ENCODE data around the gene IGDCC3. TPM values are rescaled to one million over a fixed set of nuclear protein-coding genes. Genes with fewer than 3 reads are reported as not detected.

The IGDCC3 gene
- total and polyA plus RNA-seq, 2 experiments from 2014 or later, result not detected

DNA sequence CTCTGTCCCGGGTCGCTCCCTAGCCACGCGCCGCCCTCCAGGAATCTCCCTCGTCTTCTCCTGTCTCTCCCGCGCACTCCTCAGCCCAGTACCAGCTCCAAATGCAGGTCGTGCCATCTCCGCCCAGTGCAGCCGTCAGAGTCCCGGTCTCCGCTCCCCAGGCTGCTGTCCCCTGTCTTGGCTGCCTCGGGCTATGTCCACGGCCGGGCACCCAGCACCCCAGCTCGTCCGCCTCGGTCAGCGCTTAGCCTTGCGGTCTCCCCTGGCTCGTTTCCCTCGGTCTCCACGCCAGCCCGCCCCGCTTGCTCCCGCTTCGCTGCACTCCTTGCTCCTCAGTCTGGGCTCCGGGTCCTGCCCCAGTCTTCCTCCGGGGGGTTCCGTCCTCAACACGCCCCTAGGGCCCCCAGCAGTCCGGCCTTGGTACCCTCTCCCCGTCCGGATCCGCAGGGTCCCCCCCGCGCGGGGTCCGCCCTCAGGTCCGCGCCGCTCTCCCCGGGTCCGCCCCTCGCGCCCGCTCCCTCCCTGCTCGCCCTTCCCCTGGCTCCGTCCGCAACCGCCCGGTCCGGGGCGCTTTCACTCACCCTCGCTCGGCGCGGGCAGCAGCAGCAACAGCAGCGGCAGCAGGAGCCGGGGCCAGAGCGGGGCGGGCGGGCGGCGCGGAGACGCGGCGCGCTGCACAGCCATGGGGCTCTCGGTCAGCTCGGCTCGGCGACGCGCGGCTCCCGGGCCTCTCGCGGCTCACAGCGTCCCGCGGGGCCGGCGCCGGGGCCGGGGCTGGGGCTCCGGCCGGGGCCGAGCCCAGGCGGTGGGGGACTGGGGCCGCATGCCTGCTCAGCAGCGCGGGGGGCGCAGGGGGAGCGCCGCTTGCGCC lies 462 bp downstream of the IGDCC3 start:
- no peaks in the 10 kb centered on the region for H4K20me1 ChIP-seq (ENCODE audit: insufficient read depth)
- peak; percentile 10 for TF ChIP-seq EZH2 (IDR thresholded peaks at IDR 0.05; ENCODE audit: insufficient read depth, poor library complexity, severe bottlenecking)
- TF ChIP-seq EZH2phosphoT487 (IDR thresholded peaks at IDR 0.05; ENCODE audit: insufficient read depth, low read depth), result no peak
- DNase-seq, result peak; percentile 49
- peak overlapping the region; percentile 82 for H3K4me2 ChIP-seq (ENCODE audit: unreplicated experiment)
- 0 to 1% methylated on average over 39 to 84 of the region's 99 CpGs for whole genome bisulfite sequencing, 2 experiments (ENCODE audit: low coverage in 1 of 2, low lambda C conversion rate in 2 of 2, missing lambda C conversion rate in 2 of 2)
- no peak overlapping the region for H3K9ac ChIP-seq
- peak overlapping the region; percentile 69 for H3K4me3 ChIP-seq
- no peaks in the 10 kb centered on the region for H3F3A ChIP-seq (ENCODE audit: insufficient read depth)
- no peaks in the 10 kb centered on the region for H3K9me2 ChIP-seq (ENCODE audit: insufficient read depth)
- H3K9me3 ChIP-seq (ENCODE audit: low read depth), result no peaks in the 10 kb centered on the region
- no peaks in the 10 kb centered on the region for H3K79me2 ChIP-seq (ENCODE audit: insufficient read depth)
- peaks cover 70% of the 10 kb centered on the region for H3K27me3 ChIP-seq (replicated peaks; ENCODE audit: insufficient read depth)
- H3K36me3 ChIP-seq (ENCODE audit: low read depth), result no peaks in the 10 kb centered on the region
- H3K27ac ChIP-seq, result no peak overlapping the region
- no peaks in the 10 kb centered on the region for H3K4me1 ChIP-seq (ENCODE audit: insufficient read depth)
- in situ Hi-C loops (cut with MboI), result no loop called here
- H2AFZ ChIP-seq, result peak overlapping the region; percentile 68

GRCh38 chr15:65376767-65377104 lies 1.1 kb downstream of the IGDCC3 start:
- TF ChIP-seq EZH2phosphoT487 (IDR thresholded peaks at IDR 0.05; ENCODE audit: insufficient read depth, low read depth), result no peak
- TF ChIP-seq EZH2 (IDR thresholded peaks at IDR 0.05; ENCODE audit: insufficient read depth, poor library complexity, severe bottlenecking), result peak; percentile 28
- Histone ChIP-seq H3F3A (ENCODE audit: insufficient read depth) (no peaks in the 10 kb centered on the region), H4K20me1 (ENCODE audit: insufficient read depth) (no peaks in the 10 kb centered on the region), H3K4me2 (ENCODE audit: unreplicated experiment) (peak overlapping the region; percentile 82), H3K27ac (no peak overlapping the region), H3K79me2 (ENCODE audit: insufficient read depth) (no peaks in the 10 kb centered on the region), H3K9me2 (ENCODE audit: insufficient read depth) (no peaks in the 10 kb centered on the region), H3K4me1 (ENCODE audit: insufficient read depth) (no peaks in the 10 kb centered on the region), H3K27me3 (replicated peaks; ENCODE audit: insufficient read depth) (peaks cover 65% of the 10 kb centered on the region), H3K36me3 (ENCODE audit: low read depth) (no peaks in the 10 kb centered on the region), H3K9me3 (ENCODE audit: low read depth) (no peaks in the 10 kb centered on the region), H3K9ac (no peak overlapping the region), H3K4me3 (peak overlapping the region; percentile 69), H2AFZ (peak overlapping the region; percentile 68)
- 2 to 4% methylated on average over 16 to 20 of the region's 21 CpGs for WGBS, 2 experiments (ENCODE audit: low coverage in 1 of 2, low lambda C conversion rate in 2 of 2, missing lambda C conversion rate in 2 of 2)
- in situ Hi-C loops (cut with MboI), result no loop called here
- peak; percentile 11 for DNase-seq

GRCh38 chr15:65375871-65376607 lies 1.8 kb downstream of the IGDCC3 start:
- no peaks in the 10 kb centered on the region for H3F3A ChIP-seq (ENCODE audit: insufficient read depth)
- no peaks in the 10 kb centered on the region for H3K4me1 ChIP-seq (ENCODE audit: insufficient read depth)
- no peak overlapping the region for H3K4me2 ChIP-seq (ENCODE audit: unreplicated experiment)
- TF ChIP-seq EZH2phosphoT487 (IDR thresholded peaks at IDR 0.05; ENCODE audit: insufficient read depth, low read depth) (no peak), EZH2 (IDR thresholded peaks at IDR 0.05; ENCODE audit: insufficient read depth, poor library complexity, severe bottlenecking) (peak; percentile 25)
- no peak overlapping the region for H3K9ac ChIP-seq
- in situ Hi-C loops (cut with MboI), result no loop called here
- no peaks in the 10 kb centered on the region for H3K36me3 ChIP-seq (ENCODE audit: low read depth)
- H3K9me3 ChIP-seq (ENCODE audit: low read depth), result no peaks in the 10 kb centered on the region
- no peaks in the 10 kb centered on the region for H3K9me2 ChIP-seq (ENCODE audit: insufficient read depth)
- H3K27ac ChIP-seq, result no peak overlapping the region
- 8 to 14% methylated on average over 4 to 9 of the region's 9 CpGs for WGBS, 2 experiments (ENCODE audit: low coverage in 1 of 2, low lambda C conversion rate in 2 of 2, missing lambda C conversion rate in 2 of 2)
- no peaks in the 10 kb centered on the region for H3K79me2 ChIP-seq (ENCODE audit: insufficient read depth)
- H3K27me3 ChIP-seq (replicated peaks; ENCODE audit: insufficient read depth), result peaks cover 64% of the 10 kb centered on the region
- no peak overlapping the region for H2AFZ ChIP-seq
- DNase-seq, result no peak
- H3K4me3 ChIP-seq, result no peak overlapping the region
- H4K20me1 ChIP-seq (ENCODE audit: insufficient read depth), result no peaks in the 10 kb centered on the region

DNA sequence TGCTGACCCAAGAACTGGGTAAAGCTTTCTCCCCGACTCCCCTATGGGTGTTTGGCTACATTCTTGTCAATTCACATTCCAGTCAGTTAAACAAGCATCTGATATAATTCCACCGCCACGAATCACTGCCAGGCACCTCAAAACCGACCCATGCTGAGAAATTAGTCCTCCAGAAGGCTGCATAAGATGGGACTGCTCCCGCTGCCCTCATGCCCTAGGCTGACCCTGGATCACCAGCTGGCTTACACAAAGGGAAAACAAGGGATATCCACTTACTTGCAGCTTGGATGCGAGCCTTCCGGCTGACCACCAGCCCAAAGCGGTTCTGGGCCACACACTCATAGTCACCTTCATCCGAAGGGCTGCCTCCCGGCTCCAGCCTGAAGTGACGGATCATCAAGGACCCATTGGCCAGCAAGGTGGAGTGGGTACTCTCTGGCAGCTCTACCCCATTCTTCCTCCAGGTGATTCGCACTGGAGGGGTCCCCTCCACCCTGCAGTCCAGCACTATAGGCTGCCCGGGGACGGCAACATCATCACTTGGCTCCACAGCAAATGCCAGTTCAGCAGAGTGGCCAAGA lies 2.9 kb downstream of the IGDCC3 start:
- no peaks in the 10 kb centered on the region for H3K9me3 ChIP-seq (ENCODE audit: low read depth)
- in situ Hi-C loops (cut with MboI), result loop anchor here (5.0 kb wide), 1 partner anchor 53 kb away; no protein-coding TSS in a partner anchor
- no peaks in the 10 kb centered on the region for H3F3A ChIP-seq (ENCODE audit: insufficient read depth)
- no peaks in the 10 kb centered on the region for H3K79me2 ChIP-seq (ENCODE audit: insufficient read depth)
- no peak overlapping the region for H3K4me3 ChIP-seq
- no peaks in the 10 kb centered on the region for H3K36me3 ChIP-seq (ENCODE audit: low read depth)
- 75 to 76% methylated on average over 14 of the region's 14 CpGs for WGBS, 2 experiments (ENCODE audit: low coverage in 1 of 2, low lambda C conversion rate in 2 of 2, missing lambda C conversion rate in 2 of 2)
- no peaks in the 10 kb centered on the region for H3K4me1 ChIP-seq (ENCODE audit: insufficient read depth)
- no peak overlapping the region for H3K4me2 ChIP-seq (ENCODE audit: unreplicated experiment)
- no peak overlapping the region for H3K27ac ChIP-seq
- DNase-seq, result no peak
- H4K20me1 ChIP-seq (ENCODE audit: insufficient read depth), result no peaks in the 10 kb centered on the region
- no peak overlapping the region for H2AFZ ChIP-seq
- H3K27me3 ChIP-seq (replicated peaks; ENCODE audit: insufficient read depth), result peaks cover 57% of the 10 kb centered on the region
- no peak overlapping the region for H3K9ac ChIP-seq
- TF ChIP-seq EZH2 (IDR thresholded peaks at IDR 0.05; ENCODE audit: insufficient read depth, poor library complexity, severe bottlenecking) (no peak), EZH2phosphoT487 (IDR thresholded peaks at IDR 0.05; ENCODE audit: insufficient read depth, low read depth) (no peak)
- H3K9me2 ChIP-seq (ENCODE audit: insufficient read depth), result no peaks in the 10 kb centered on the region
